ENCODE results near the gene ZNF343.

The ZNF343 gene

GRCh38 chr20:2508631-2509467 is at the start of gene ZNF343:
ZNF343 (minus strand) TSS chr20:2508915; CDS start chr20:2493895, 15,020 bp downstream.
- peak within 1 kb of the TSS; percentile 98 for H3K27ac Mint-ChIP-seq
- H3K36me3 Mint-ChIP-seq (ENCODE audit: low read depth), result peaks cover 7% of the 10 kb centered on the region
- H3K4me3 Mint-ChIP-seq, result peak within 1 kb of the TSS; percentile 99
- H3K9me3 Mint-ChIP-seq, result peaks cover 3% of the 10 kb centered on the region
- H3K27me3 Mint-ChIP-seq (ENCODE audit: low read depth), result peaks cover 20% of the 10 kb centered on the region
- H3K4me1 Mint-ChIP-seq (ENCODE audit: low read depth), result peaks cover 18% of the 10 kb centered on the region

- H3K27me3 Mint-ChIP-seq (ENCODE audit: low read depth), result peaks cover 64% of the 10 kb centered on the region
- no peaks in the 10 kb centered on the region for H3K36me3 Mint-ChIP-seq (ENCODE audit: low read depth)
- no peak overlapping the region for H3K4me3 Mint-ChIP-seq
- no peaks in the 10 kb centered on the region for H3K4me1 Mint-ChIP-seq (ENCODE audit: low read depth)
- no peaks in the 10 kb centered on the region for H3K9me3 Mint-ChIP-seq
- H3K27ac Mint-ChIP-seq, result no peak overlapping the region
Observed at GRCh38 chr20:2557873-2558580, 49.3 kb upstream of the ZNF343 start.

DNA sequence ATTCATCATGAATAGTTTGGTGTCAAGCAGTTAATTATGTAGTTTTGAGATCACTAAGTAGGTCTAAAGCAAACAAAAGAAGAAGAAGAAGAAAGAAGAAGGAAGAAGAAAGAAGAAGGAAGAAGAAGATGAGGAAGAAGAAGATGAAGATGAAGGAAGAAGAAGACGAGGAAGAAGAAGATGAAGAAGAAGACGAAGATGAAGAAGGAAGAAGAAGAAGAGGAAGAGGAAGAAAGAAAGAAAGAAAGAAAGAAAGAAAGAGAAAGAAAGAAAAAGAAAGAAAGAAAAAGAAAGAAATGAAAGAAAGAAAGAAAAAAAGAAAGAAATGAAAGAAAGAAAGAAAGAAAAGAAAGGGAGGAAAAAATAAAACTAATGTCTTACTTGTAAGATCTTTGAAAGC is 36.9 kb upstream of the ZNF343 start:
- no peaks in the 10 kb centered on the region for H3K4me1 Mint-ChIP-seq (ENCODE audit: low read depth)
- no peaks in the 10 kb centered on the region for H3K36me3 Mint-ChIP-seq (ENCODE audit: low read depth)
- H3K9me3 Mint-ChIP-seq, result no peaks in the 10 kb centered on the region
- H3K27ac Mint-ChIP-seq, result no peak overlapping the region
- H3K4me3 Mint-ChIP-seq, result no peak overlapping the region
- H3K27me3 Mint-ChIP-seq (ENCODE audit: low read depth), result peaks cover 55% of the 10 kb centered on the region

- Mint-ChIP-seq H3K4me1 (ENCODE audit: low read depth) (no peaks in the 10 kb centered on the region), H3K4me3 (no peak overlapping the region), H3K36me3 (ENCODE audit: low read depth) (no peaks in the 10 kb centered on the region), H3K27me3 (ENCODE audit: low read depth) (peaks cover 50% of the 10 kb centered on the region), H3K9me3 (no peaks in the 10 kb centered on the region), H3K27ac (no peak overlapping the region)
Observed at GRCh38 chr20:2544211-2544610, 35.5 kb upstream of the ZNF343 start.

GRCh38 chr20:2542361-2542760 is 33.6 kb upstream of the ZNF343 start:
- peaks cover 56% of the 10 kb centered on the region for H3K27me3 Mint-ChIP-seq (ENCODE audit: low read depth)
- no peak overlapping the region for H3K4me3 Mint-ChIP-seq
- H3K36me3 Mint-ChIP-seq (ENCODE audit: low read depth), result no peaks in the 10 kb centered on the region
- no peak overlapping the region for H3K27ac Mint-ChIP-seq
- H3K9me3 Mint-ChIP-seq, result no peaks in the 10 kb centered on the region
- no peaks in the 10 kb centered on the region for H3K4me1 Mint-ChIP-seq (ENCODE audit: low read depth)

GRCh38 chr20:2541940-2542339 is 33.2 kb upstream of the ZNF343 start:
- H3K4me3 Mint-ChIP-seq, result no peak overlapping the region
- H3K36me3 Mint-ChIP-seq (ENCODE audit: low read depth), result no peaks in the 10 kb centered on the region
- no peaks in the 10 kb centered on the region for H3K9me3 Mint-ChIP-seq
- peaks cover 56% of the 10 kb centered on the region for H3K27me3 Mint-ChIP-seq (ENCODE audit: low read depth)
- no peaks in the 10 kb centered on the region for H3K4me1 Mint-ChIP-seq (ENCODE audit: low read depth)
- no peak overlapping the region for H3K27ac Mint-ChIP-seq

DNA sequence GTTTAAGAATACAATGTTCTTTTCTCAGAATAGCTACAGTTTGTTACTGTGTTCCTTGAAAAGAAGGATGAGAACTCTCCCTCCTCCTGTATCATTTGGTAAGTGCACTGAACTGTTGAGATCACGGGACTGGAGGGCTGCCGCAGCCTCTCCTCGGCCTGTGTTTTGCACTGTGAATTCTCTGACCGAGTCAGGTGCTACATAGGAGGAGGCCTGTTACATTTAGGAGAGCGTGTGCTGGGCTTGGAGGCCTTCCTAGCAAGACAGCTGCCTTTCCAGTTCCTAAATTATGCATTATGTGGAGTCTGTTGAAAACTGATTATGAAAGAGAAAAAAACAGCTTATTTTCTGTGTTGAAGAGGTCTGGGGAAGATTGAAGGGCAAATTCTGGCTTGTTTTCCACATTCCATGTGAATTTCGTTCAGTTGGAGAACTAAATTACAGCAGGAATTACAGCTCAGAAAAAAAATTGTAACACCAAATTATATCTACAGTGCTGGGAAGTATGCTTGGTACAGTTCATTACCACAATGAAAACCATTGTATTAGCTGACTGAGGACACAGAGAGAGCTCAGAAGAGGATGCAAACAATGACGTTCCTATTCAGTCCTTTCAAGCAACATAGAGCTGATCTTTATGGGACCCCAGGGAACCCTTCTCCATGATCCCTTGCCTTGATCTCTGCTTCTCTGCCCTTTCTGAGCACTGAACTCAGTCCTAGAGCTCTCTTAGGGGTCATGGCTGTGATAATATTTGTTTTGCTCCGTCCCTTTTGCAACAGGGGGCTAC is 30.4 kb upstream of the ZNF343 start:
- Mint-ChIP-seq H3K9me3 (no peaks in the 10 kb centered on the region), H3K36me3 (ENCODE audit: low read depth) (no peaks in the 10 kb centered on the region), H3K27me3 (ENCODE audit: low read depth) (peaks cover 38% of the 10 kb centered on the region), H3K4me1 (ENCODE audit: low read depth) (no peaks in the 10 kb centered on the region), H3K27ac (no peak overlapping the region), H3K4me3 (no peak overlapping the region)

DNA sequence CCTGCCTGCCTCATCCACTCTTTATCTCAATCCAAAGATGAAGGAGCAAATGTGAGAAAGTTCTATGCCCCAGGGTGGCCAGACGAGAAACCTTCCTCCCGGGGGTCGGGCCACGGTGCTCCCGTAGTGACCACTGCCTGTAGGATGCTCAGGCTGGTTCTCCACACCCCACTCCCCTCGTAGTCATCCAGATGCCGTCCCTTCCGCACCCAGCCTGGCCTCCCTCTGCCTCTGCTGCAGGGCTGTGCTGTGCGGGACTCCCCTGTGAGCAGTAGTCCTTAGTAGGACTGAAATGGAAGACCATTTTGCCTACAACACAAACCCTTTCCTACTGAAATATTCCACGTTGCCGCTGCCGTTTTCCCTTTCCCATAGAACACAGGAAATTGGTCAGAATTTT is 29.6 kb upstream of the ZNF343 start:
- H3K27me3 Mint-ChIP-seq (ENCODE audit: low read depth), result peaks cover 39% of the 10 kb centered on the region
- H3K4me1 Mint-ChIP-seq (ENCODE audit: low read depth), result no peaks in the 10 kb centered on the region
- no peaks in the 10 kb centered on the region for H3K9me3 Mint-ChIP-seq
- H3K27ac Mint-ChIP-seq, result no peak overlapping the region
- H3K36me3 Mint-ChIP-seq (ENCODE audit: low read depth), result no peaks in the 10 kb centered on the region
- H3K4me3 Mint-ChIP-seq, result no peak overlapping the region

GRCh38 chr20:2537101-2537500 is 28.4 kb upstream of the ZNF343 start:
- Mint-ChIP-seq H3K27me3 (ENCODE audit: low read depth) (peaks cover 41% of the 10 kb centered on the region), H3K4me3 (no peak overlapping the region), H3K27ac (no peak overlapping the region), H3K36me3 (ENCODE audit: low read depth) (no peaks in the 10 kb centered on the region), H3K4me1 (ENCODE audit: low read depth) (no peaks in the 10 kb centered on the region), H3K9me3 (no peaks in the 10 kb centered on the region)

GRCh38 chr20:2536560-2536986 is 27.9 kb upstream of the ZNF343 start, which contains the start of gene TMC2:
TMC2 (plus strand) TSS chr20:2536573; CDS start chr20:2536622, 49 bp downstream.
- H3K27ac Mint-ChIP-seq, result no peak within 1 kb of the TSS
- H3K27me3 Mint-ChIP-seq (ENCODE audit: low read depth), result peaks cover 37% of the 10 kb centered on the region
- no peaks in the 10 kb centered on the region for H3K4me1 Mint-ChIP-seq (ENCODE audit: low read depth)
- no peaks in the 10 kb centered on the region for H3K36me3 Mint-ChIP-seq (ENCODE audit: low read depth)
- H3K4me3 Mint-ChIP-seq, result no peak within 1 kb of the TSS
- H3K9me3 Mint-ChIP-seq, result no peaks in the 10 kb centered on the region

- Mint-ChIP-seq H3K36me3 (ENCODE audit: low read depth) (no peaks in the 10 kb centered on the region), H3K27ac (no peak overlapping the region), H3K27me3 (ENCODE audit: low read depth) (peaks cover 35% of the 10 kb centered on the region), H3K4me1 (ENCODE audit: low read depth) (no peaks in the 10 kb centered on the region), H3K4me3 (no peak overlapping the region), H3K9me3 (no peaks in the 10 kb centered on the region)
Observed at GRCh38 chr20:2535711-2536559, 27.2 kb upstream of the ZNF343 start.

GRCh38 chr20:2533118-2533517 is 24.4 kb upstream of the ZNF343 start:
- no peak overlapping the region for H3K4me3 Mint-ChIP-seq
- no peak overlapping the region for H3K27ac Mint-ChIP-seq
- no peaks in the 10 kb centered on the region for H3K36me3 Mint-ChIP-seq (ENCODE audit: low read depth)
- peaks cover 25% of the 10 kb centered on the region for H3K27me3 Mint-ChIP-seq (ENCODE audit: low read depth)
- H3K9me3 Mint-ChIP-seq, result no peaks in the 10 kb centered on the region
- peaks cover 8% of the 10 kb centered on the region for H3K4me1 Mint-ChIP-seq (ENCODE audit: low read depth)

DNA sequence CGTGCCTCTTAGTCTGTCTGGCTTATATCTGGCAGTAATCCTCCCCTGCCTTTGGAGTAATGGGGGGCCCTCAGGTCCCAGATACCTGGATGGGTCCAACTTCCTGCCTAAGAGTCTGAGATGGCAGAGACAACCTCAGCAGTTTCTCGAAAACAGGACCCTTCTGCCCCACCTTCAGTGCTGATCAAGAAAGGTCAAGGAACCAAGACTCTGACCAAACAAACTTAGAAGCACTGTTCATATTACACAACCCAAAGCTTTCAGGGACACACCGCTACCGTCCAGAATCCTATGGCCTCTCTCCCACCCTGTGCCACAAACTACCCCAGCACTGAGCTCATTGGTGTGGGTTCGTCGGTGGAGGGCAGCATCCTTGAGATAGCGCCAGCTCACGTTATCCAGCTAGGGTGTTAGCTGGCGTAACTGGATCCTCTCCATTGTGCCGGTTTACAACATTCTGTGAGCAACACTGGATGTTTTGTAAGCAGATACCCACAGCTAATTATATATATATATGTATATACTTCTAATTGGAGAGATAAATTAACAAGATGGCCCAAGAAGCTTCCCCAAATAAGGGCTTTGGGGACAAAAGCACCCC is 20.1 kb upstream of the ZNF343 start:
- Mint-ChIP-seq H3K4me1 (ENCODE audit: low read depth) (peaks cover 13% of the 10 kb centered on the region), H3K9me3 (no peaks in the 10 kb centered on the region), H3K27me3 (ENCODE audit: low read depth) (peaks cover 23% of the 10 kb centered on the region), H3K4me3 (no peak overlapping the region), H3K36me3 (ENCODE audit: low read depth) (no peaks in the 10 kb centered on the region), H3K27ac (no peak overlapping the region)
